ENCODE measurements around the gene ATP8A2. TPM values are rescaled to one million over a fixed set of nuclear protein-coding genes. Genes with fewer than 3 reads are reported as not detected.

ATP8A2 gene
- total RNA-seq, 2 donors from 2014 or later, result 0.18 to 0.24 TPM

- ATAC-seq, result no peak
- intact Hi-C loops (cut with DNase I), result no loop called here
Measured at GRCh38 chr13:25876247-25876646, 504.5 kb downstream of the ATP8A2 start.

GRCh38 chr13:25879466-25879865, 507.7 kb downstream of the ATP8A2 start:
- DNase-seq (no peak), ATAC-seq (no peak)
- intact Hi-C loops (cut with DNase I), result no loop called here

More at GRCh38 chr13:25876247-25876646, 504.5 kb downstream of the ATP8A2 start:
- no peak for DNase-seq

- no peak for ATAC-seq
- intact Hi-C loops (cut with DNase I), result no loop called here
Measured at GRCh38 chr13:25881136-25881926, 509.6 kb downstream of the ATP8A2 start.

GRCh38 chr13:25881971-25882451, 510.2 kb downstream of the ATP8A2 start:
- DNase-seq (no peak), ATAC-seq (no peak)
- intact Hi-C loops (cut with DNase I), result no loop called here

More at GRCh38 chr13:25881136-25881926, 509.6 kb downstream of the ATP8A2 start:
- DNase-seq, result no peak

GRCh38 chr13:25882466-25883357, 510.9 kb downstream of the ATP8A2 start:
- DNase-seq (no peak), ATAC-seq (no peak)
- intact Hi-C loops (cut with DNase I), result no loop called here

GRCh38 chr13:25885418-25885817, 513.6 kb downstream of the ATP8A2 start:
- intact Hi-C loops (cut with DNase I), result no loop called here
- no peak for ATAC-seq
- DNase-seq, result no peak

GRCh38 chr13:25886438-25887214, 514.9 kb downstream of the ATP8A2 start:
- DNase-seq (no peak), ATAC-seq (no peak)
- intact Hi-C loops (cut with DNase I), result no loop called here

GRCh38 chr13:25887962-25888655, 516.3 kb downstream of the ATP8A2 start:
- ATAC-seq (no peak), DNase-seq (no peak)
- intact Hi-C loops (cut with DNase I), result no loop called here

- DNase-seq (no peak), ATAC-seq (no peak)
- intact Hi-C loops (cut with DNase I), result no loop called here
Measured at GRCh38 chr13:25890671-25891212, 519.0 kb downstream of the ATP8A2 start.

- intact Hi-C loops (cut with DNase I), result no loop called here
- no peak for ATAC-seq
- DNase-seq, result no peak
Measured at GRCh38 chr13:25898991-25899390, 527.2 kb downstream of the ATP8A2 start.

- no peak for ATAC-seq
- intact Hi-C loops (cut with DNase I), result no loop called here
Measured at GRCh38 chr13:25899464-25899863, 527.7 kb downstream of the ATP8A2 start.

GRCh38 chr13:25899952-25900351, 528.2 kb downstream of the ATP8A2 start:
- intact Hi-C loops (cut with DNase I), result no loop called here
- DNase-seq (no peak), ATAC-seq (no peak)

More at GRCh38 chr13:25899464-25899863, 527.7 kb downstream of the ATP8A2 start:
- no peak for DNase-seq

- ATAC-seq (peak; percentile 73 to 82), DNase-seq (no peak)
- intact Hi-C loops (cut with DNase I), result no loop called here
Measured at GRCh38 chr13:25901460-25902376, 529.9 kb downstream of the ATP8A2 start.

GRCh38 chr13:25902455-25902854, 530.7 kb downstream of the ATP8A2 start:
- intact Hi-C loops (cut with DNase I), result no loop called here

GRCh38 chr13:25902891-25903341, 531.1 kb downstream of the ATP8A2 start:
- ATAC-seq (no peak), DNase-seq (no peak)
- intact Hi-C loops (cut with DNase I), result no loop called here

More at GRCh38 chr13:25902455-25902854, 530.7 kb downstream of the ATP8A2 start:
- no peak for ATAC-seq
- DNase-seq, result no peak

- ATAC-seq (no peak), DNase-seq (no peak)
- intact Hi-C loops (cut with DNase I), result no loop called here
Measured at GRCh38 chr13:25904830-25905229, 533.1 kb downstream of the ATP8A2 start.

GRCh38 chr13:25905611-25906010, 533.8 kb downstream of the ATP8A2 start:
- DNase-seq (peak; percentile 50), ATAC-seq (peak in 1 of 2 donors; percentile 47)
- intact Hi-C loops (cut with DNase I), result no loop called here
